Endothelial cell of umbilical vein (primary cell): Measurements from ENCODE around the gene CARHSP1. TPM values are rescaled to one million over a fixed set of nuclear protein-coding genes. Genes with fewer than 3 reads are reported as not detected.
A peak's percentile ranks its signal among the peaks of the same experiment; 100 is the strongest.
"Not testable (repeated sequence)": the region's sequence is repeated elsewhere in the genome, so short reads cannot be mapped to it uniquely, and the experiment has no call there.

Source experiments
- BruUV-seq: library from RNA; stranded (reverse); fragments of 400-500 nt; replicated peaks from 2 replicates; lab custom pipeline; 2021; lab: Mats Ljungman, UMichigan
- CTCF ChIA-PET: fragments of 300-600, 350-600 bp; sonication (Branson Sonifier 250); formaldehyde crosslinking; loops from one replicate; lab custom pipeline; 2021; ENCODE audit warnings: antibody characterized with exemption, inconsistent platforms; lab: Charles Lee
- POLR2A ChIA-PET: fragments of 300-600, 350-600 bp; sonication (Branson Sonifier 250); formaldehyde crosslinking; loops from one replicate; lab custom pipeline; 2021; ENCODE audit warnings: antibody characterized with exemption, inconsistent platforms; lab: Charles Lee
- DNase-seq: peaks from one replicate; pipeline ENCODE4 v3.0.0-alpha.2; 2011; ENCODE audit warnings: low read depth, low spot score
- FAIRE-seq: peaks from 2 replicates; lab custom pipeline; 2011; peaks lifted over from hg19 to GRCh38; lab: Jason Lieb, UNC
- H2AFZ ChIP-seq: 2 replicates; pipeline ENCODE4 v1.6.0; 2012; ENCODE audit warnings: low read depth, low read length, control low read depth, inconsistent platforms
- H3K27ac ChIP-seq: 2 replicates; pipeline ENCODE4 v1.5.1; 2011; ENCODE audit warnings: low read depth, mild to moderate bottlenecking, control low read depth, low read length, moderate library complexity; ENCODE audit not compliant: insufficient read depth
- H3K27me3 ChIP-seq, 2 experiments: 2 replicates each; pipeline versions ENCODE4 v1.6.0 to v1.6.1; 2011; ENCODE audit warnings: low read length in 2 of 2, mixed read lengths in 1 of 2; ENCODE audit not compliant: control insufficient read depth in 2 of 2, insufficient read depth in 2 of 2
- H3K36me3 ChIP-seq, 2 experiments: 2 replicates in 1 of 2; 3 replicates in 1 of 2; pipeline ENCODE4 v1.5.1; 2011; ENCODE audit warnings: low read length in 2 of 2, mild to moderate bottlenecking in 1 of 2, moderate library complexity in 1 of 2; ENCODE audit not compliant: control insufficient read depth in 2 of 2, insufficient read depth in 2 of 2; ENCODE audit errors: extremely low read depth in 1 of 2
- H3K4me1 ChIP-seq: 3 replicates; pipeline ENCODE4 v1.5.1; 2011; ENCODE audit warnings: mild to moderate bottlenecking, low read length; ENCODE audit not compliant: control insufficient read depth, insufficient read depth; ENCODE audit errors: extremely low read depth
- H3K4me2 ChIP-seq: 2 replicates; pipeline ENCODE4 v1.6.1; 2011; ENCODE audit warnings: low read length, control low read depth, mixed read lengths; ENCODE audit not compliant: insufficient read depth
- H3K4me3 ChIP-seq, 3 experiments: fragments of 200-600 bp in 1 of 3; sonication (generic), shearing (Covaris generic) in 1 of 3; replicated peaks in 1 of 3; 2 replicates each; pipeline ENCODE4 v1.5.1; 2011 to 2016; ENCODE audit warnings: control low read depth in 3 of 3, low read length in 3 of 3, mild to moderate bottlenecking in 2 of 3, inconsistent platforms in 1 of 3, low read depth in 1 of 3, moderate library complexity in 1 of 3; ENCODE audit not compliant: insufficient read depth in 1 of 3
- H3K79me2 ChIP-seq: 2 replicates; pipeline ENCODE4 v1.6.0; 2012; ENCODE audit warnings: low read length, inconsistent platforms; ENCODE audit not compliant: control insufficient read depth, insufficient read depth
- H3K9ac ChIP-seq: replicated peaks from 2 replicates; pipeline ENCODE3; 2011; ENCODE audit warnings: low read length, control low read depth; ENCODE audit not compliant: insufficient read depth; ENCODE audit errors: extremely low read depth
- H3K9me1 ChIP-seq: replicated peaks from 3 replicates; pipeline ENCODE4 v1.6.0; 2011; ENCODE audit warnings: mild to moderate bottlenecking, low read length; ENCODE audit not compliant: control insufficient read depth, insufficient read depth; ENCODE audit errors: extremely low read depth
- H3K9me3 ChIP-seq: replicated peaks from 2 replicates; pipeline ENCODE4 v1.5.1; 2012; ENCODE audit warnings: low read length, inconsistent platforms; ENCODE audit not compliant: control insufficient read depth, insufficient read depth
- H4K20me1 ChIP-seq: replicated peaks from 2 replicates; pipeline ENCODE3; 2011; ENCODE audit warnings: mild to moderate bottlenecking, low read length; ENCODE audit not compliant: control insufficient read depth, insufficient read depth; ENCODE audit errors: extremely low read depth
- FOS ChIP-seq: IDR thresholded peaks from 2 replicates; pipeline ENCODE4 v1.6.1; 2011; ENCODE audit warnings: mild to moderate bottlenecking, low read length, moderate library complexity, borderline replicate concordance; ENCODE audit not compliant: insufficient read depth
- dilution Hi-C: fragments of 300-500 bp; cut with MboI; formaldehyde crosslinking; loops from one replicate; pipeline ENCODE4 v1.15.0; 2019; ENCODE audit warnings: low sequenced_read_pairs; ENCODE audit not compliant: extremely low pct_ligation_motif_present
- intact Hi-C: fragments of 100-400 bp; cut with micrococcal nuclease; formaldehyde crosslinking; loops from one replicate; pipeline ENCODE4 v1.10.0; 2022
- polyA plus RNA-seq, 4 experiments: library from polyadenylated mRNA; depleted of rRNA in 3 of 4; stranded (reverse) in 3 of 4; unstranded in 1 of 4; fragments of >200 nt; gene quantifications; 2 replicates each; pipeline versions ENCODE4 v1.2.1 to v1.2.3, GENCODE V29; 2011 to 2012; ENCODE audit warnings: missing spikeins in 1 of 4
- total RNA-seq: library from RNA; stranded (reverse); gene quantifications from 2 replicates; pipeline ENCODE4 v1.2.3, GENCODE V29; 2021
- TF ChIP-seq, protein P1 (sequence below), 2 donors: IDR thresholded peaks; 1 replicate in 1 of 2; 2 replicates in 1 of 2; pipeline ENCODE4 v1.5.1; 2011; ENCODE audit warnings: low read length in 2 of 2, mild to moderate bottlenecking in 2 of 2, moderate library complexity in 2 of 2, control low read depth in 1 of 2, inconsistent platforms in 1 of 2, low read depth in 1 of 2; ENCODE audit not compliant: insufficient read depth in 1 of 2; ENCODE audit errors: extremely low read depth in 1 of 2

The CARHSP1 gene
- total and polyA plus RNA-seq, 2 donors (not counting 3 experiments of a cell fraction or from before 2014, with no cell fraction given) = 64.9 to 72.5 TPM

DNA sequence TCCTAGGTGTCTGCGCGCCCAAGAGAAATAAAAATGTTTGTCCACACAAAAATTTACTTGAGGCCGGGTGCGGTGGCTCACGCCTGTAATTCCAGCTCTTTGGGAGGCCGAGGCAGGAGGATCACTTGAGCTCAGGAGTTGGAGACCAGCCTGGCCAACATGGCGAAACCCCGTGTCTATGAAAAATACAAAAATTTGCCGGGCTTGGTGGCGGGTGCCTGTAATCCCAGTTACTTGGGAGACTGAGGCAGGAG lies 1.1 kb upstream of the CARHSP1 start:
- H3K9me3 ChIP-seq, H3K27me3 ChIP-seq, H3K27ac ChIP-seq, FAIRE-seq, H2AFZ ChIP-seq, H3K4me2 ChIP-seq, H3K36me3 ChIP-seq, H3K9ac ChIP-seq, dilution Hi-C loops, DNase-seq, H4K20me1 ChIP-seq, H3K4me3 ChIP-seq, H3K9me1 ChIP-seq, BruUV-seq, POLR2A ChIA-PET: not testable (repeated sequence)
- intact Hi-C loops = loop anchor here (1.0 to 5.0 kb wide), 3 partner anchors 20 to 303 kb away; no protein-coding TSS in a partner anchor
- peaks cover 25% of the 10 kb centered on the region for H3K79me2 ChIP-seq
- CTCF ChIA-PET = interaction anchor here (1.5 to 8.0 kb wide), 2 partner anchors 11 to 15 kb away, joined by 5 to 67 read pairs; partner anchors contain the start of gene LITAFD
- H3K4me1 ChIP-seq = peaks cover 20% of the 10 kb centered on the region

DNA sequence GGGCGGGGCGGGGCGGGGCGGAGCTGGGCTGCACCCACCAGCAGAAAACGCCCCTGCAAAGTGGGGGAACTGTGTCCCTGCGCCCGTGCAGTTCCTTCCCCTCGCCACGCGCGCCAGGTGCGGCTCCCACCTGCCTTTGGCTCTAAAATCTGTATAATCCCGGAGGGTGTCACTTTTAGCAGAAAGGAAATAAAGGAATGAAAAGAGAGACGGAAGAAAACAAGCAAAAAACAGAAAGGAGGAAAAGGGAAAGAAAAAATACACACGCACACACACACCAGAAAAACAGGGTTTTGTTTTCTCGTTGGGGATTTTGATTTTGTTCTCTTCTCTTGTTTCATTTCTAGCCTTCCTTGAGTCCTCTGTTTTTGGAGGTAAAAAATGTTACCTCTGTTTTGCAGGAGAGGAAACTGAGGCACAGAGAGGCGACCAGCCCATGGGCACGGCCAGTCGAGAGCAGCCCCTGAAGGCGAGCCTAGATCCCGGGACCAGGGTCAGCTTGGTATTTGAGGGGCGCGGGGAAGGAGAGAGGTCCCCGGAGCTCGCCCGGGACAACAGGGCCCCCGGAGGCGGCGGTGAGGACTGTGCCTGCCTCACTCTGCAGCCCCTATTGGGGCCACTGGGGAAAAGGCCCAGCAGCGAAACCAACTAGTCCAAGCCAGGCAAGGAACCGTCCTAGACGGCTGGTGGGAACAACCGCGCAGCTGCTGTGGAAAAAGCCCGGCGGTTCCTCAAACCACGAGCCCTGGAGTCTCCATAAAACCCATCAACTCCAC lies 594 bp upstream of the CARHSP1 start:
- Histone ChIP-seq H3K27me3 (no peaks in the 10 kb centered on the region), H3K9me1 (no peaks in the 10 kb centered on the region), H3K4me2 (peak overlapping the region; percentile 87), H3K9me3 (no peaks in the 10 kb centered on the region), H4K20me1 (no peaks in the 10 kb centered on the region), H3K4me1 (peaks cover 20% of the 10 kb centered on the region), H2AFZ (peak overlapping the region; percentile 71), H3K79me2 (peaks cover 30% of the 10 kb centered on the region), H3K27ac (no peak overlapping the region), H3K4me3 (peak overlapping the region; percentile 46 to 62 (median 56)), H3K36me3 (no peaks in the 10 kb centered on the region), H3K9ac (peak overlapping the region; percentile 48)
- no peak for DNase-seq
- FAIRE-seq = no peak
- intact Hi-C loops (loop anchor here (1.0 to 5.0 kb wide), 3 partner anchors 19 to 302 kb away; no protein-coding TSS in a partner anchor), dilution Hi-C loops (no loop called here)
- TF ChIP-seq, protein P1, sequence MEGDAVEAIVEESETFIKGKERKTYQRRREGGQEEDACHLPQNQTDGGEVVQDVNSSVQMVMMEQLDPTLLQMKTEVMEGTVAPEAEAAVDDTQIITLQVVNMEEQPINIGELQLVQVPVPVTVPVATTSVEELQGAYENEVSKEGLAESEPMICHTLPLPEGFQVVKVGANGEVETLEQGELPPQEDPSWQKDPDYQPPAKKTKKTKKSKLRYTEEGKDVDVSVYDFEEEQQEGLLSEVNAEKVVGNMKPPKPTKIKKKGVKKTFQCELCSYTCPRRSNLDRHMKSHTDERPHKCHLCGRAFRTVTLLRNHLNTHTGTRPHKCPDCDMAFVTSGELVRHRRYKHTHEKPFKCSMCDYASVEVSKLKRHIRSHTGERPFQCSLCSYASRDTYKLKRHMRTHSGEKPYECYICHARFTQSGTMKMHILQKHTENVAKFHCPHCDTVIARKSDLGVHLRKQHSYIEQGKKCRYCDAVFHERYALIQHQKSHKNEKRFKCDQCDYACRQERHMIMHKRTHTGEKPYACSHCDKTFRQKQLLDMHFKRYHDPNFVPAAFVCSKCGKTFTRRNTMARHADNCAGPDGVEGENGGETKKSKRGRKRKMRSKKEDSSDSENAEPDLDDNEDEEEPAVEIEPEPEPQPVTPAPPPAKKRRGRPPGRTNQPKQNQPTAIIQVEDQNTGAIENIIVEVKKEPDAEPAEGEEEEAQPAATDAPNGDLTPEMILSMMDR (IDR thresholded peaks at IDR 0.05; ENCODE audit: extremely low read depth in 1 of 2, insufficient read depth in 1 of 2, low read depth in 1 of 2, low read length in 2 of 2) = peak in 1 of 2 donors; percentile 9
- TF ChIP-seq FOS = no peak
- ChIA-PET POLR2A (interaction anchor here (0.6 to 1.4 kb wide), 6 partner anchors 9 to 72 kb away, joined by 3 to 9 read pairs (median 4); no protein-coding TSS in a partner anchor), CTCF (interaction anchor here (1.0 to 8.0 kb wide), 14 partner anchors 12 to 269 kb away, joined by 3 to 67 read pairs (median 4); partner anchors contain the start of genes LITAFD, PMM2 and TMEM186)
- BruUV-seq = no TSS peak
